Measurements from ENCODE around the gene SSB. TPM values are rescaled to one million over a fixed set of nuclear protein-coding genes. Genes with fewer than 3 reads are reported as not detected.
"Not testable (repeated sequence)": the region's sequence is repeated elsewhere in the genome, so short reads cannot be mapped to it uniquely, and the experiment has no call there.

The SSB gene
- total RNA-seq, 4 donors from 2014 or later: 57.1 to 73.0 (median 63.6) TPM

GRCh38 chr2:169839954-169840746 is 41.5 kb downstream of the SSB start:
- WGBS: 71% methylated on average over 10 of the region's 10 CpGs
- TF ChIP-seq CTCF (IDR thresholded peaks at IDR 0.05) (no peak), EP300 (IDR thresholded peaks at IDR 0.05) (no peak), POLR2A (IDR thresholded peaks at IDR 0.05; ENCODE audit: low read depth) (no peak), POLR2AphosphoS5 (IDR thresholded peaks at IDR 0.05) (no peak)
- intact Hi-C loops (cut with DNase I): no loop called here
- peaks cover 19 to 48% (median 43%) of the 10 kb centered on the region in 4 donors for H3K4me1 ChIP-seq
- no peak overlapping the region for H3K27ac ChIP-seq (replicated peaks in 1 of 4)
- no peak overlapping the region for H3K4me3 ChIP-seq
- no peak for DNase-seq (ENCODE audit: extremely low spot score)
- no peaks in the 10 kb centered on the region for H3K27me3 ChIP-seq
- peaks cover 0 to 10% (median 3%) of the 10 kb centered on the region in 4 donors for H3K36me3 ChIP-seq
- no peaks in the 10 kb centered on the region for H3K9me3 ChIP-seq

GRCh38 chr2:169840747-169841142 is 42.1 kb downstream of the SSB start:
- no peak for TF ChIP-seq EP300 (IDR thresholded peaks at IDR 0.05)
- no peak for TF ChIP-seq POLR2AphosphoS5 (IDR thresholded peaks at IDR 0.05)
- no peak for TF ChIP-seq POLR2A (IDR thresholded peaks at IDR 0.05; ENCODE audit: low read depth)
- TF ChIP-seq CTCF (IDR thresholded peaks at IDR 0.05): no peak
- Histone ChIP-seq H3K4me1 (peaks cover 23 to 43% (median 41%) of the 10 kb centered on the region in 4 donors), H3K9me3 (no peaks in the 10 kb centered on the region), H3K27me3 (no peaks in the 10 kb centered on the region), H3K36me3 (peaks cover 0 to 10% (median 3%) of the 10 kb centered on the region in 4 donors), H3K27ac (replicated peaks in 1 of 4) (no peak overlapping the region), H3K4me3 (no peak overlapping the region)
- DNase-seq (ENCODE audit: extremely low spot score): no peak
- intact Hi-C loops (cut with DNase I): no loop called here
- WGBS: 94% methylated on average over 2 of the region's 2 CpGs

- peaks cover 26 to 48% (median 44%) of the 10 kb centered on the region in 4 donors for H3K4me1 ChIP-seq
- H3K4me3 ChIP-seq; H3K9me3 ChIP-seq; H3K27ac ChIP-seq (replicated peaks in 1 of 4); H3K27me3 ChIP-seq; DNase-seq (ENCODE audit: extremely low spot score); H3K36me3 ChIP-seq; intact Hi-C loops (cut with DNase I): not testable (repeated sequence)
- no CpG with 5 or more reads among the region's 24 CpGs for WGBS
Observed at GRCh38 chr2:169841625-169842024, 43.0 kb downstream of the SSB start.

GRCh38 chr2:169845016-169845415 is 46.3 kb downstream of the SSB start:
- intact Hi-C loops (cut with DNase I): no loop called here
- DNase-seq (ENCODE audit: extremely low spot score): no peak
- no peaks in the 10 kb centered on the region for H3K27me3 ChIP-seq
- no peak for TF ChIP-seq POLR2A (IDR thresholded peaks at IDR 0.05; ENCODE audit: low read depth)
- WGBS: 94% methylated on average over 2 of the region's 2 CpGs
- H3K4me3 ChIP-seq: no peak overlapping the region
- peaks cover 0 to 10% (median 3%) of the 10 kb centered on the region in 4 donors for H3K36me3 ChIP-seq
- H3K9me3 ChIP-seq: no peaks in the 10 kb centered on the region
- H3K4me1 ChIP-seq: peaks cover 26 to 47% (median 43%) of the 10 kb centered on the region in 4 donors
- no peak overlapping the region for H3K27ac ChIP-seq (replicated peaks in 1 of 4)

GRCh38 chr2:169848959-169849693 is 50.5 kb downstream of the SSB start:
- intact Hi-C loops (cut with DNase I); H3K27me3 ChIP-seq; DNase-seq (ENCODE audit: extremely low spot score); H3K9me3 ChIP-seq; H3K4me3 ChIP-seq; H3K27ac ChIP-seq (replicated peaks in 1 of 4); H3K36me3 ChIP-seq: not testable (repeated sequence)
- peaks cover 18 to 41% (median 32%) of the 10 kb centered on the region in 4 donors for H3K4me1 ChIP-seq
- 81% methylated on average over 8 of the region's 8 CpGs for WGBS

- Histone ChIP-seq H3K4me3 (no peak overlapping the region), H3K4me1 (peaks cover 18 to 41% (median 32%) of the 10 kb centered on the region in 4 donors), H3K36me3 (no peaks in the 10 kb centered on the region), H3K27ac (replicated peaks in 1 of 4) (no peak overlapping the region), H3K27me3 (no peaks in the 10 kb centered on the region), H3K9me3 (no peaks in the 10 kb centered on the region)
- 94% methylated on average over 1 of the region's 1 CpG for WGBS
- no peak for DNase-seq (ENCODE audit: extremely low spot score)
- TF ChIP-seq POLR2A (IDR thresholded peaks at IDR 0.05; ENCODE audit: low read depth): no peak
- TF ChIP-seq POLR2AphosphoS5 (IDR thresholded peaks at IDR 0.05): no peak
- TF ChIP-seq CTCF (IDR thresholded peaks at IDR 0.05): no peak
- TF ChIP-seq EP300 (IDR thresholded peaks at IDR 0.05): no peak
- intact Hi-C loops (cut with DNase I): no loop called here
Observed at GRCh38 chr2:169849710-169850109, 51.0 kb downstream of the SSB start.
